ENCODE measurements around the gene RABL6.
"Not testable (repeated sequence)": the region's sequence is repeated elsewhere in the genome, so short reads cannot be mapped to it uniquely, and the experiment has no call there.

Gene RABL6

GRCh38 chr9:136775191-136775590 lies 32.6 kb upstream of the RABL6 start:
- no peak for DNase-seq (ENCODE audit: low spot score)

DNA sequence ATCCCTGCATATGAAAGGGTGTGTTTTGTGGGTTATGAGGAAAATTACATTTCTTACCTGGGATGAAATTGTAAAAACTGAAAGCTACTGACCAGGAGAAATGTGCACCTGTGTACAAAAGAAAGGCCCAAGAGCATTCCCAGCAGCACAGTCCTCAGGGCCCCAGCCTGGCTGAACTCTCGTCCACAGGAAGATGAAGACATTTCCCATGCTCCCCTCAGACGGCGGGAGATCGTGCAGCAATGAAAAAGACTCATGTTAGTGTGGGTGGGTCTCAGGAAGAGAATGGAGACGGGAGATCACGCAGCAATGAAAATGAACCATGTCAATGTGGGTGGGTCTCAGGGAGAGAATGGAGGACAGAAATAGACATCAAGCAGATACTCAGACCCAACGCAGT lies 30.8 kb upstream of the RABL6 start:
- no peak for DNase-seq (ENCODE audit: low spot score)

GRCh38 chr9:136777359-136777758 lies 30.4 kb upstream of the RABL6 start:
- DNase-seq (ENCODE audit: low spot score): no peak

DNA sequence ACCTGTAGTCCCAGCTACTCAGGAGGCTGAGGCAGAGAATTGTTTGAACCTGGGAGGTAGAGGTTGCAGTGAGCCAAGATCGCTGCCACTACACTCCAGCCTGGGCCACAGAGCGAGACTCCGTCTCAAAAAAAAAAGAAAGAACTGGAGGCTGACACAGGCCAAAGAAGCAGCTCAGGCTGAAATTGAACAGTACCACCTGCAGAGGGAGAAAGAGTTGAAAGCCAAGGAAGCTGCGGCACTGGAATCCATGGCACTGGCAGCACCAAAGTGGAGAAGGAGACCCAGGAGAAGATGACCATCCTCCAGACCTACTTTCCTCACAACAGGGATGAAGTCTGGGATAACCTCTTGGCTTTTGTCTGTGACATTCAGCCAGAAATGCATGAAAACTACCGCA lies 27.9 kb upstream of the RABL6 start:
- no peak for DNase-seq (ENCODE audit: low spot score)

- no peak for DNase-seq (ENCODE audit: low spot score)
Observed at GRCh38 chr9:136782452-136782851, 25.3 kb upstream of the RABL6 start.

GRCh38 chr9:136784249-136784996 lies 23.3 kb upstream of the RABL6 start:
- no peak for DNase-seq (ENCODE audit: low spot score)

GRCh38 chr9:136784997-136785361 lies 22.8 kb upstream of the RABL6 start:
- no peak for DNase-seq (ENCODE audit: low spot score)

DNA sequence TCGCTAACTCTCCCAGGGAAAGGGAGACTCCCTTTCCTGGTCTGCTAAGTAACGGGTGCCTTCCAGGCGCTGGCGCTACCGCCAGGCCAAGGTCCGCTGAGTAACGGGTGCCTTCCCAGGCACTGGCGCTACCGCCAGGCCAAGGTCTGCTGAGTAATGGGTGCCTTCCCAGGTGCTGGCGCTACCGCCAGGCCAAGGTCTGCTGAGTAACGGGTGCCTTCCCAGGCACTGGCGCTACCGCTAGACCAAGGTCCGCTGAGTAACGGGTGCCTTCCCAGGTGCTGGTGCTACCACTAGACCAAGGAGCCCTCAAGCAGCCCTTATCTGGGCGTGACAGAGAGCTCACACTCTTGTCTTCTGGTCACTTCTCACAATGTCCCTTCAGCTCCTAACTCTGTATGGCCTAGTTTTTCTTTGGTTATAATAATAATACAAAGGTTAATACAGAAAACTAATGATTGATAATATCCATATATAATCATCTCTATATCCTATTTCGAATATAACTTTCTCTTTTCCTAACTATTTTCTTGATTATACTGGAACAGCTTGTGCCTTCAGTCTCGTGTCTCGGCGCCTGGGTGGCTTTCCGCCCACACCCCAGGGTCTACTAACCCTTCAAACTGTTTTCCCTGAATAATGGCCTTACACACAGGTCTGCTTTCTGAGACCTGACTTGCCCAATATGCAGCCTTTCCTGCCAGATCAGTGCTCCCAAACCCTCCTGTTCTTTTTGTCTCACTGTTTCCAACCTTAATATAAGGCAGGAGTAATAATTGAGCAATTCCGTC lies 22.0 kb upstream of the RABL6 start:
- not testable (repeated sequence) for DNase-seq (ENCODE audit: low spot score)

DNA sequence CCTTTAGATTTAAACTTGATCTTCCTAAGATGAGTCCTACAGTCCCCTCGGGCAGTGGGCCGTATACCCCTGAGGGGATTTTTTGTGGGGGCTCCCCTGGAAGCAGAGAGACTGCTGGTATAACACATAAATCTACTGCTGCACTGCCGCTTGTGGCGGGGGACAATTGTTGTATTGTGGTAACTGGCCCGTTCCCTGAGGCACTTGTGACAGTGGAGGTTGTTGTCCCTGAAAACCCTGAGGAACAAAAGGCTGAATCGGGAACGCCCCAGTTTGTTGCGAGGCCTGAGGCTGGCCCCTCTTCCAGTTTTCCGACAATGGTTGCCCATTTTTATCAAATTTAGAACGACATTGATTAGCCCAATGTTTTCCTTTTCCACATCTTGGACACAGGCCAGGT lies 21.3 kb upstream of the RABL6 start:
- DNase-seq (ENCODE audit: low spot score): no peak

DNA sequence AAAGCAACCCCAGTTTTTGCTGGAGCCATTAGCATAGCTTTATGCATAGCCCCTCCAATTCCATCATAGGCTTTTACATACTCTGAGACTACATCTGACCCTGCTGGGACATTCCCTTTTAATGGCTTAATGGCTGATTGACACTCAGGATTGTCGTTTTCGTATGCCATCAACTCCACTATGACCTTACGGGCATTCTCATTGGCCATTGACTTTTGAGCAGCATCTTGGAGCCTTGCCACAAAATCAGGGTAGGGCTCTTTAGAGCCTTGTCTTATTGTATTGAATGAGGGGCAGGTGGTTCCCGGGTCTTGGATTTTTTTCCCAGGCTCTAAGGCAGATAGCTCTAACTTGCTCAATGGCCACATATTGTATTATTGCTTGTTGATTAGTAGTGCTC lies 20.8 kb upstream of the RABL6 start:
- not testable (repeated sequence) for DNase-seq (ENCODE audit: low spot score)

DNA sequence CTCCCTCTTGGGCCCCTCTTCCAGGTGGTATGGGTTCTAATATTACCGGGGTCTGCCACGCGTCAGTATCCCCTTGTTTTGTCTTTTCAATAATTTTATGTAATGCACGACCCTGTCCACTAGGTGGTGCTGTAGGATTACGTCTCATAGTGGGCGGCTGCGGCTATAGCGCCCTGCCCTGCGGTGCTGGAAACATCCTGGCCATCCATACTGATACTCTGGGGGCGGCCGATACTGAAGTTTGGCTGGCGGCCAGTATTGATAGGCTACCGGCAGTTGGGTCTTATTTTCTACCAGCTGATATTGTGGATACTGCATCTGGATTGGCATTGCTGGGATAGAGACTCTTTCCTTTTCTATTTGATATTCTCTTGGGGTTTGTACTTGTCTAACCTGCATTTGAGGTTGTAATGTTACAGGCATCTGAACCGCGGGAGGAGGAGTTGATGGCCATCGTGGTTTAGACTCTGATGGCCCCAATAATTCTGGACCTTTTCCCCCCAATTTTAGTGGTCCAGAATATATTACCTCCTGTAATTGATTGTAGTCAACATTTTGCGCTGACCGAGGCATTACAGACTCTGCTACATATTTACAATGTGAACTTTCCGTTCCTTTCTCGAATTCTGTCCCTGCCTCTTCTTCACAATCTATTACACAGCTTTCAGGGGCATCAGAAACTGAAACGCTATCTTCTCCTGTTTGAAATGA lies 19.9 kb upstream of the RABL6 start:
- peak; percentile 77 for DNase-seq (ENCODE audit: low spot score)

- DNase-seq (ENCODE audit: low spot score): not testable (repeated sequence)
Observed at GRCh38 chr9:136788644-136789522, 18.9 kb upstream of the RABL6 start.

- DNase-seq (ENCODE audit: low spot score): no peak
Observed at GRCh38 chr9:136789523-136789937, 18.2 kb upstream of the RABL6 start.

GRCh38 chr9:136790640-136791515 lies 16.9 kb upstream of the RABL6 start, which contains the start of gene TMEM141:
TSS of gene TMEM141 (plus strand) at chr9:136791344. CDS start at chr9:136791371, 27 bp downstream.
- peak; percentile 93 for DNase-seq (ENCODE audit: low spot score)

DNA sequence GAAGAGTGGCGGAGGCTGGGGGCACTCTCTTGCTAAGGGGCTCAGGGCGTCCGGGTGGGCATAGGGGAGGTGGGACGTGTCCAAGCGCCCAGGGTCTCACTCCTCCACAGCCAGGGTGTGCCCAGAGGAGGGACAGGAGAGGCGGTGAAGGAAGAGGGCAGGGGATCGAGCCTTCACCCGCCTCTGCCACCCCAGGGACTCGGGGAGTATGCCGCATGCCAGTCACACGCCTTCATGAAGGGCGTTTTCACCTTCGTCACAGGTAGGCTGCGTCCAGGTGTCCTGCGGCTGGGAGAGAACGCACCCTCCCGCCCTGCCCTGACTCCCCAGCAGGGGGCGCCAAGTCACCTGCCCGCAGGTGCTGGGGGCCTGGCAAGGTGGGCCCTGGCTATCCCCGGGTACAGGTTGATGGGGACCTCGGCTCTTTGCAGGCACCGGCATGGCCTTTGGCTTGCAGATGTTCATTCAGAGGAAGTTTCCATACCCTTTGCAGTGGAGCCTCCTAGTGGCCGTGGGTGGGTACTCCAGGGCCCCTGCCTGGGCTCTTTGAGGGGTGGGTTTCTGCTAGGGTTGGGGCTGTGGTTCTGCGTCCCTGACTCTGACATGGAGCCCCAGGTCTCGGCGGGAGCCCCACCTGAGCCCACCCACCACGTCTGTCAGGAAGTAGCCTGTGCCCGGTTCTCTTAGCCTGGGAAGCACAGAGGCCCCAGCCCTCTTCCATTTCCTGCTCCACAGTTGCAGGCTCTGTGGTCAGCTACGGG lies 16.1 kb upstream of the RABL6 start:
- DNase-seq (ENCODE audit: low spot score): peak; percentile 49

DNA sequence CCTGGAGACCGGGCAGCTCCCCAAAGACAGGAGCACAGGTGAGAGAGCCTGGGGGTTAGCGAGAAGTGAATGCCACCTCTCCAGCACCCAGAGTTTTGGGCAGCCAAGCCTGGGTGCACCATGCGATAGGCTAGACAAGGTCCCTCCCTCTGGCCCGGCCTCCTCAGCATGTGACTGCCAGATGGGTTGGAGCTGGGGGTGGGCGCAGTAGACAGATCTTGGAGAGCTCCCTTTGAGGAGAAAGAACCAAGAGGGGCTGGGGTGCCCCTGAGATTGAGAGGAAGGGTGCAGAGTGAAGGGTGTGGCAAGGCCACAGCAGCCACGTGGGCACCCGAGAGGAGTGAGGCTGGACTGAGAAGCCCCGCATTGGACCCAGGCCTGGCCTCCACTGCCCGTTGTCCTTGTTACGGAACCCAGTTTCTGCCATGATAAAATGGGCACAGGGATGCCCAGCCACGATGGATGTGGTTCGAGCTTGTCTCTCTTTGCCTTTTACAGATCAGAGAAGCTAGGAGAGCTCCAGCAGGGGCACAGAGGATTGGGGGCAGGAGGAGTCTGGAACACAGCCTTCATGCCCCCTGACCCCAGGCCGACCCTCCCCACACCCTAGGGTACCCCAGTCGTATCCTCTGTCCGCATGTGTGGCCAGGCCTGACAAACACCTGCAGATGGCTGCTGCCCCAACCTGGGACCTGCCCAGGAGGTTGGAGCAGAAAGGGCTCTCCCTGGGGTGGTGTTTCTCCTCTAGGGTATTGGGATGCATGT lies 15.2 kb upstream of the RABL6 start:
- DNase-seq (ENCODE audit: low spot score): no peak

DNA sequence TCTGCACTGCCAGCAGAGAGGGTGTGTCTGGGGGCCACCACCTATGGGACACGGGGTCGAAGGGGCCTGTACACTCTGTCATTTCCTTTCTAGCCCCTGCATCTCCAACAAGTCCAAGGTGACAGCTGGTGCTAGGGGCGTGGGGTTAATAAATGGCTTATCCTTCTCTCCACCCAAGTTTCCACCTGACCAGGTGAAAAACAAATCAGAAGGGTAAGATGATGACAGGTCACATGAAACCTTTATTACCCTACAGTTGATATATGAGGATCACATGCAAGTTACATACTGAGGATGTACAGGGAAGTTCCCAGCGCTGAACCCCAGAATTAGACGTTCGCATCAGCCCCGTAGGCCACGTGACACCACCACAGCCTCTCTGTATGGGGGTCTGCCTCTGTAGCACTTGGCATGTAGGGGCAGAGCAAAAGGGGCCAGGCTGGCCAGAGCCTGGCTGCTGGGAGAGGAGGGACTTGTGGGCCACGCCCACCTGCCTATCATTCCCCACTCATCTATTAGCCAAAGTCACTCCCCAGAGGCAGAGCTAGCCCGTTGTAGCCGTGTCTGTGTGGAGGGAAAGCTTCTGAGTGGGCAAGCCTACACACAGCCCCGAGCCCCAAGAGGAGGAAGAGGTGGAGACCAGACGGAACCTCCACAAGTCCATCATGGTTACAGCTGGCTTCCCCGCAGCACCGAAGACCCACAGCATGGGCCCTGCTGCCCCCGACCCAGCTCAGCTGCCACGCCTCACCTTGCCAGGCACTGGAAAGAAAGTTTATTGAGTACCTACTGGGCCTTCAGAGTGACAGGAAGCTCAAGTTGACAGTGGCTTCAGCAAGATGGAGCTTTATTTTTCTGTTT lies 14.4 kb upstream of the RABL6 start:
- no peak for DNase-seq (ENCODE audit: low spot score)

DNA sequence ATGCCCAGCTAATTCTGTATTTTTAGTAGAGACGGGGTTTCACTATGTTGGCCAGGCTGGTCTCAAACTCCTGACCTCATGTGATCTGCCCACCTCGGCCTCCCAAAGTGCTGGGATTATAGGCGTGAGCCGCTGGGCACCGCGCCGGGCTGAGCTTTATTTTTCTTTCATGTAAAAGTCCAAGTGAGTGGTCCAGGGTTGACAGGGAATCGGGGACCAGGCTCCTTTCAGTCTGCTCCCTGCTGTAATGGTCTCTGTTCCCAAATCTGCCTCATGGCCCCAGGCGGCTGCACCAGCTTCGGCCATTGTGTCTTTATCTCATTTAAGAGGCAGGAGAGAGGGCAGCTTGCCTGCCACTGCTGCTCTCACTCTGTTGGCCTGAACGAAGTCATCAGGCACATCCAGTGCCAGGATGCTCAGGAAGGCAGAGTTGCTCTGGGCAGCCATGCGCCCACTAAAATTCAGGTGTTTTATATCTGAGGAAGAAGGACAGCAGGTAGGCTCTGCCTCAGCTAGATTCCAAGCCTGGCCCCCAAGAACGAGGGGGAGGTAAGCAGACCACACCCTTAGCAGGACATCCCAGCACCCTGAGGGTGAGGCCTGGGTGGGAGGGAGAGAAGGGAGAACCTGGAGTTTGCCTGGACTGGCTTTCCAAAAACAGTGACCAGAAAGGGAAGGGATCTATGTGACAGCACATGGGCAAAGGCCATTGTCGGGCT lies 13.3 kb upstream of the RABL6 start:
- DNase-seq (ENCODE audit: low spot score): no peak
